Gastroesophageal sphincter (tissue), 3 donors: ENCODE measurements around the gene CIITA.

Experiments
- EP300 ChIP-seq: sonication (generic); formaldehyde crosslinking; IDR thresholded peaks from one replicate; pipeline ENCODE4 v1.6.1; 2017; ENCODE audit warnings: antibody characterized with exemption, mild to moderate bottlenecking
- TF ChIP-seq, protein P1 (sequence below), 4 experiments: fragments of 200-600 bp in 2 of 4; fragments of 450-650 bp in 2 of 4; sonication (generic) in 1 of 4; IDR thresholded peaks; one replicate each; pipeline ENCODE4 v1.5.1; 2017 to 2019; ENCODE audit warnings: antibody characterized with exemption in 4 of 4, mild to moderate bottlenecking in 2 of 4, moderate library complexity in 2 of 4

- TF ChIP-seq EP300: no peak
- TF ChIP-seq, protein P1, sequence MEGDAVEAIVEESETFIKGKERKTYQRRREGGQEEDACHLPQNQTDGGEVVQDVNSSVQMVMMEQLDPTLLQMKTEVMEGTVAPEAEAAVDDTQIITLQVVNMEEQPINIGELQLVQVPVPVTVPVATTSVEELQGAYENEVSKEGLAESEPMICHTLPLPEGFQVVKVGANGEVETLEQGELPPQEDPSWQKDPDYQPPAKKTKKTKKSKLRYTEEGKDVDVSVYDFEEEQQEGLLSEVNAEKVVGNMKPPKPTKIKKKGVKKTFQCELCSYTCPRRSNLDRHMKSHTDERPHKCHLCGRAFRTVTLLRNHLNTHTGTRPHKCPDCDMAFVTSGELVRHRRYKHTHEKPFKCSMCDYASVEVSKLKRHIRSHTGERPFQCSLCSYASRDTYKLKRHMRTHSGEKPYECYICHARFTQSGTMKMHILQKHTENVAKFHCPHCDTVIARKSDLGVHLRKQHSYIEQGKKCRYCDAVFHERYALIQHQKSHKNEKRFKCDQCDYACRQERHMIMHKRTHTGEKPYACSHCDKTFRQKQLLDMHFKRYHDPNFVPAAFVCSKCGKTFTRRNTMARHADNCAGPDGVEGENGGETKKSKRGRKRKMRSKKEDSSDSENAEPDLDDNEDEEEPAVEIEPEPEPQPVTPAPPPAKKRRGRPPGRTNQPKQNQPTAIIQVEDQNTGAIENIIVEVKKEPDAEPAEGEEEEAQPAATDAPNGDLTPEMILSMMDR (IDR thresholded peaks at IDR 0.05): no peak
These were observed 1.3 kb downstream of the CIITA start for GRCh38 chr16:10878328-10878643.
